Measurements from ENCODE around the gene STK38.

STK38 gene

GRCh38 chr6:36563237-36563927 is 16.1 kb upstream of the STK38 start:
- DNase-seq: no peak

GRCh38 chr6:36560822-36561221 is 13.5 kb upstream of the STK38 start:
- DNase-seq: no peak

- DNase-seq: no peak
Measured at GRCh38 chr6:36559011-36559793, 11.9 kb upstream of the STK38 start.

GRCh38 chr6:36556281-36556680 is 9.0 kb upstream of the STK38 start:
- DNase-seq: peak; percentile 35

GRCh38 chr6:36555750-36556252 is 8.5 kb upstream of the STK38 start:
- DNase-seq: no peak

GRCh38 chr6:36550473-36551000 is 3.3 kb upstream of the STK38 start:
- no peak for DNase-seq

- no peak for DNase-seq
Measured at GRCh38 chr6:36548401-36548743, 1.1 kb upstream of the STK38 start.

GRCh38 chr6:36547646-36548400 is 544 bp upstream of the STK38 start:
- DNase-seq: no peak

GRCh38 chr6:36546308-36546919 is 865 bp downstream of the STK38 start:
- peak; percentile 61 for DNase-seq

- DNase-seq: no peak
Measured at GRCh38 chr6:36545767-36546307, 1.4 kb downstream of the STK38 start.

- DNase-seq: peak; percentile 70
Measured at GRCh38 chr6:36544228-36544627, 3.1 kb downstream of the STK38 start.

- no peak for DNase-seq
Measured at GRCh38 chr6:36542041-36542440, 5.2 kb downstream of the STK38 start.

GRCh38 chr6:36539814-36540568 is 7.3 kb downstream of the STK38 start:
- no peak for DNase-seq

GRCh38 chr6:36536873-36537547 is 10.3 kb downstream of the STK38 start:
- DNase-seq: no peak

- no peak for DNase-seq
Measured at GRCh38 chr6:36533321-36533720, 14.0 kb downstream of the STK38 start.

GRCh38 chr6:36526066-36526465 is 21.2 kb downstream of the STK38 start:
- DNase-seq: peak; percentile 79

GRCh38 chr6:36525346-36525745 is 21.9 kb downstream of the STK38 start:
- DNase-seq: no peak

GRCh38 chr6:36524871-36525270 is 22.4 kb downstream of the STK38 start:
- no peak for DNase-seq

- no peak for DNase-seq
Measured at GRCh38 chr6:36523936-36524499, 23.3 kb downstream of the STK38 start.

- DNase-seq: no peak
Measured at GRCh38 chr6:36523451-36523850, 23.8 kb downstream of the STK38 start.

GRCh38 chr6:36519352-36519751 is 27.9 kb downstream of the STK38 start:
- DNase-seq: no peak
